Thoracic aorta (tissue), 2 donors: ENCODE results near the gene RANBP1. TPM values are rescaled to one million over a fixed set of nuclear protein-coding genes. Genes with fewer than 3 reads are reported as not detected.

Experiments
- ATAC-seq: fragments of 150-250 bp; one replicate; pipeline ENCODE4 v1.8.0; 2017; ENCODE audit warnings: low read depth; ENCODE audit not compliant: insufficient number of reproducible peaks, low FRiP score
- DNase-seq: peaks from one replicate; pipeline ENCODE4 v3.0.0-alpha.2; 2020; ENCODE audit warnings: low spot score
- H3K27ac ChIP-seq, 2 donors: fragments of 200-600 bp; sonication (generic); 1 replicate in 1 of 2; 2 replicates in 1 of 2; pipeline ENCODE4 v1.5.1; 2016; ENCODE audit warnings: mild to moderate bottlenecking in 2 of 2, moderate library complexity in 2 of 2
- H3K27me3 ChIP-seq: fragments of 200-600 bp; sonication (generic); replicated peaks from 2 replicates; pipeline ENCODE4 v1.6.0; 2016; ENCODE audit warnings: mild to moderate bottlenecking; ENCODE audit not compliant: insufficient read depth
- H3K36me3 ChIP-seq: fragments of 200-600 bp; sonication (generic); one replicate; pipeline ENCODE4 v1.5.1; 2016
- H3K4me1 ChIP-seq, 2 donors: fragments of 200-600 bp; sonication (generic); 1 replicate in 1 of 2; 2 replicates in 1 of 2; pipeline versions ENCODE4 v1.5.1 to v1.6.0; 2016; ENCODE audit warnings: low read depth in 2 of 2, mild to moderate bottlenecking in 1 of 2; ENCODE audit not compliant: control insufficient read depth in 1 of 2
- H3K4me3 ChIP-seq: fragments of 200-600 bp; sonication (generic); 2 replicates; pipeline ENCODE4 v1.5.1; 2016; ENCODE audit warnings: mild to moderate bottlenecking
- H3K9me3 ChIP-seq: fragments of 200-600 bp; sonication (generic); 2 replicates; pipeline ENCODE4 v1.5.1; 2016
- CTCF ChIP-seq: fragments of 200-600 bp; sonication (generic); IDR thresholded peaks from one replicate; pipeline ENCODE4 v1.5.1; 2019; ENCODE audit warnings: antibody characterized with exemption
- total RNA-seq, 2 donors: library from RNA; depleted of rRNA; stranded (reverse); fragments of >200 nt; gene quantifications; one replicate each; pipeline versions ENCODE4 v1.1.0 to v1.2.3, GENCODE V29; 2016

The RANBP1 gene
- total RNA-seq, 2 donors from 2014 or later: 130 to 140 TPM

DNA sequence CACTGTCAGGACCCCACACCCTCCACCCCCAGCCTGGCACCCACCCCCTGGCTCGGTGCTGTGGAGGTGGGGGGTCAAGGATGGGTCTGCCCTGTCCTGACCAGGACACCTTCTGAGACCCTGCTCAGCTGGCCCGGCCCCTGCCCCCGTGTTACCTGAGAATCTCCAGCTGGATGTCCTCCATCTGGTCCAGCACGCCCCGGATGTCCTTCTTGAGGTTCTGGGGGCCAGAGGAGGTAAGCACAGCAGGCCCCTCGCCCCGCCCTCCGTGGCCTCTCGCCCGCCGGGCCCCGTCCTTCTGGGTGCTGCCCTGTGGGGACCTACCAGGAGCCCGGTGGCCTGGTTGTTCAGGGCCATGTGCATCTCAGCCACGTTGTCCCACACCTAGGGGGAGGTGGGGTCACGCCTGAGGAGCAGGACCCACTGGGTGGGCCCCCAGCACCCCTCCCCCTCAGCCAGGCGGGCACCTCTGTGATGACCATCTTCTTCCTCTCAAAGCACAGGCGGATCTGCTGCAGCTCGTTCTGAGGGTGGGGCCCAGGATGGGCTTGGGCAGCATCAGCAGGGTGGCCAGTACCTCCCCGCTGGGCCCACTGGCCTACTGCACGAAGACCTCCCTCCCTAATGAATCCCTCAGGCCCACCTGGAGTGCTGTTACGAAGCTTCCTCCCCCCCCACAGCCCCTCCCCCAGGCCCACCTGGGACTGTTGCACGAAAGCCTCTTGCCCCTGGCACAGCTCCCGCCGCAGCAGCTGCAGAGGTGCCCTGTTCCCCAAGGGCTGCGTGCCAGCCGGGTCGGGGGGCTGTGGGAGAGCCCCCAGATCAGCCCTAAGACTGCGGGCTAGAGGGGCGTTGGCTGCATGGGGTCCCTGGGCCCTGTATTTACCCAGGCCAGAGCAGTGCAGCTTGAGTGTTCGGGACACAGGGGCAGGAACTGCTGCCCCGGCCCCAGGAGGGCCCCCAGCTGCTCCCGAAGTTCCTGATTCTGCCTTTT, 33.6 kb downstream of the RANBP1 start:
- no peak overlapping the region for H3K27ac ChIP-seq
- DNase-seq: no peak
- no peaks in the 10 kb centered on the region for H3K9me3 ChIP-seq
- no peaks in the 10 kb centered on the region for H3K4me1 ChIP-seq
- no peak for ATAC-seq
- no peaks in the 10 kb centered on the region for H3K36me3 ChIP-seq
- no peak overlapping the region for H3K4me3 ChIP-seq
- no peaks in the 10 kb centered on the region for H3K27me3 ChIP-seq
- TF ChIP-seq CTCF: no peak

DNA sequence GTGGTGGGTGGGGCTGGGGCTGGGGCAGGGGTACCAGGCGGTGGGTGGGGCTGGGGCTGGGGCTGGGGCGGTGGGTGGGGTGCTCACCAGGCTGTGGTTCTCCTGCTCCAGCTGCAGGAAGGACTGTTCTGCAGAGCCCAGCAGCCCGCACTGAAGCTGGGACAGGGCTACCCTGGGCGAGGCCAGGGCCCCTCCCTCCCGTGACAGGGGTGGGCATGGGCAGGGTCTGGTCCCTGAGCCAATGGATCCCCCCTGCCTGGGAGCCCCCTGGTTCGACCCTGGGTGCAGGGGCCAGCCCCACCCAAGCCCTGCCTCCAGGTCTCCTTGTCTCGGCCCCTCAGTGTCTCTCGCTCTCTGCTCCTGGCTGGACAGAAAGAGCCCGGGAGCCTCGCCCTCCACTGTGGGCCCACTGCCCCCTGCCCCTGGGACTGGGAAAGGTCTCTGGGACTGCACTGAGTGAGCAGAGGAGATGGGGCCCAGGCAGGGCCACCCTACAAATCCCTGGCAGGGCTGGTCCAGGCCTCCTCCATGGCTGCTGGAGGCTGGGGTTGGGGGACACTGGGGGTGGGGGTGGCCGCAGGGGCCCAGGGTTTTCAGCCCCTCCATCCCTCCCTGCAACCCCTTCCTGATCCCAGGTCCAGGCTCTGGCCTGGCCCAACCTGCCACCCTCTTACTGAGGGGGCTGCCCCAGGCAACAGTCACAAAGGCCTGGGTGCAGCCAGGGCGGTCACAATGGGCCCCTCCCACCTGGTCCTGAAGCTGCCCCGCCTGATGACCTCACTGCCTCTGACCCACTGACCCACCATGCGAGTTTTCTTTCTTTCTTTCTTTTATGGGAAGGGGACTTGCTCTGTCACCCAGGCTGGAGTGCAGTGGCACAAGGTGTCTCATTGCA, 34.7 kb downstream of the RANBP1 start, which contains the start of gene CCDC188:
Gene CCDC188, minus strand, starts transcription at position 675 of the 895 bp plus-strand sequence. Its CDS starts 69 bp downstream, at position 606.
- Histone ChIP-seq H3K27me3 (no peaks in the 10 kb centered on the region), H3K4me1 (no peaks in the 10 kb centered on the region), H3K4me3 (no peak within 1 kb of the TSS), H3K27ac (no peak within 1 kb of the TSS), H3K9me3 (no peaks in the 10 kb centered on the region), H3K36me3 (no peaks in the 10 kb centered on the region)
- no peak for ATAC-seq
- no peak for DNase-seq
- TF ChIP-seq CTCF: no peak

DNA sequence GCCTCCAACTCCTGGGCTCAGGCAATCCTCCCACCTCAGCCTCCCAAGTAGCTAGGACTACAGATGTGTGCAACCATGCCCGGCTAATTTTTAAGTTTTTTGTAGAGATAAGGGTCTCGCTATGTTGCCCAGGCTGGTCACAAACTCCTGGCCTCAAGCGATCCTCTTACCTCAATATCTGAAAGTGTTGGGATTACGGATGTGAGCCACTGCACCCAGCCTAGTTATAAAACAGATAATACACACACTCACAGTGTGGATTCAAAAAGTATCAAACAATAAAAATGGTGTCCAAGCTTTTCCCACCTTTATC, 35.3 kb downstream of the RANBP1 start:
- TF ChIP-seq CTCF: no peak
- Histone ChIP-seq H3K27me3 (no peaks in the 10 kb centered on the region), H3K4me3 (no peak overlapping the region)

DNA sequence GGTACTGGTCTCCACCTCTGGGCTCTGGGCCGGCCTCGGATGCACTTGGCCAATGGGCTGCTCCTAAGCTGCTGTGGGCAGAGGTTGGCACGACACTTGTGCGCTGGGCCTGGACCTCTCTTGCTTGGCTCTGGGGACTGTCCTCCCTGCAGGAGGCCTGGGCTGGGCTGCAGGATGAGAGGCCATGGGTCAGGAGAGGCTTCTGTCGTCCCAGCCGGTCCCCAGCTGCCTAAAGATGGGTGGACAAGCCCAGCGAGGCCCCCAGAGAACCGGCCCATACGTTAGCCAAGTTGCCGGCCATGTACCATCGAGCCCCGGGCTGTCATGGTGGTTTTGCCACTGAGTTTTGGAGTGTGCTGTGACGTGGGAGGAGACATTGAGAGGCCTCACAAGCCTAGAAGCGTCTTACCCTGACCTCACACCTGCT, 36.6 kb downstream of the RANBP1 start:
- DNase-seq (no peak), ATAC-seq (no peak)
- no peak for TF ChIP-seq CTCF
- Histone ChIP-seq H3K4me1 (no peaks in the 10 kb centered on the region), H3K27ac (no peak overlapping the region), H3K36me3 (no peaks in the 10 kb centered on the region), H3K9me3 (no peaks in the 10 kb centered on the region), H3K4me3 (no peak overlapping the region), H3K27me3 (no peaks in the 10 kb centered on the region)

More for the DNA sequence above, 35.3 kb downstream of the RANBP1 start:
- Histone ChIP-seq H3K9me3 (no peaks in the 10 kb centered on the region), H3K36me3 (no peaks in the 10 kb centered on the region), H3K27ac (no peak overlapping the region), H3K4me1 (no peaks in the 10 kb centered on the region)
- ATAC-seq (no peak), DNase-seq (no peak)

DNA sequence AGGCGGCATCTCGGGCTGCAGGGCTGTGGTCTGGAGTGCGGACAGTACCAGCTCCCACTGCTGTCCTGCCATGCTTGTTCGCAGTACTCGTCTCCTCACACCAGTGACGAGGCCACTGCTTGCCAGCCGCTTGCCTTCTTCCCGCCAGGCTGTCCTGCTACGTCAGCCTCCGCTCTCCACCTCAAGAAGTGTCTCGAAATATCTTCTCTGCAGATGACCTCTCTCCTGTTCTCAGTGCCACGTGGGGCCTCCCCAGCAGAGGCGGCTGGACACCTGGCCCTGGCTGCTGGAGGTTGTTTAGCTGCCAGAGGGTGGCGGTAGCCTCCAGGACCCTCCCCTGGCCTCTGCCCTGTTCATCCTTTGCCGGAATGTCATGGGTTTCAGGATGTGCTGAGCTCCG, 38.0 kb downstream of the RANBP1 start:
- no peak overlapping the region for H3K27ac ChIP-seq
- no peak for DNase-seq
- no peak for ATAC-seq
- H3K9me3 ChIP-seq: no peaks in the 10 kb centered on the region
- no peak overlapping the region for H3K4me3 ChIP-seq
- H3K4me1 ChIP-seq: no peaks in the 10 kb centered on the region
- no peaks in the 10 kb centered on the region for H3K36me3 ChIP-seq
- no peak for TF ChIP-seq CTCF
- no peaks in the 10 kb centered on the region for H3K27me3 ChIP-seq
